Daoy (cell line): ENCODE data around the gene CTNNA1. TPM values are rescaled to one million over a fixed set of nuclear protein-coding genes. Genes with fewer than 3 reads are reported as not detected.
"Not testable (repeated sequence)": the region's sequence is repeated elsewhere in the genome, so short reads cannot be mapped to it uniquely, and the experiment has no call there.

Experiments used
- DNase-seq: peaks from one replicate; pipeline ENCODE4 v3.0.0-alpha.2; 2015; ENCODE audit warnings: low read depth
- total RNA-seq: library from RNA; depleted of rRNA; stranded (reverse); fragments of >200 nt; shearing (Covaris generic); gene quantifications from 2 replicates; pipeline ENCODE4 v1.2.3, GENCODE V29; 2014

The CTNNA1 gene
- total RNA-seq, 1 experiment from 2014 or later = 255 TPM

DNA sequence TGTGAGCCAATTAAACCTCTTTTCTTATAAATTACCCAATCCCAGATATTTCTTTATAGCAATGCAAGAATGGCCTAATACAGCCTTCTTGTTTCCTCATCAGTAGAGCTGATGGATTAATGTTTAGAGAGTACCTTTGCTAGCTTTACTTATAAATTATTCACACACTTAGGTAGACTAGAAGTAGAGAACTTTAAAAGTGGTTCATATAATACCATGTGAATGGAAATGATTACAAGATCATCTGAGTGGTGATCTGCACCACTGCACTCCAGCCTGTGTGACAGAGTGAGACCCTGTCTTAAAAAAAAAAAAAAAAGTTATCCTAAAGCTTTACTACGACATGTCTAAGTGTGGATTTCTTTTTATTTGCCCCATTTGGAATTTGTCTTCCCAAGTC is 145.1 kb downstream of the CTNNA1 start:
- no peak for DNase-seq

- DNase-seq = no peak
Measured at GRCh38 chr5:138898742-138899141, 145.5 kb downstream of the CTNNA1 start.

GRCh38 chr5:138900281-138900965 is 147.2 kb downstream of the CTNNA1 start:
- peak; percentile 81 for DNase-seq

DNA sequence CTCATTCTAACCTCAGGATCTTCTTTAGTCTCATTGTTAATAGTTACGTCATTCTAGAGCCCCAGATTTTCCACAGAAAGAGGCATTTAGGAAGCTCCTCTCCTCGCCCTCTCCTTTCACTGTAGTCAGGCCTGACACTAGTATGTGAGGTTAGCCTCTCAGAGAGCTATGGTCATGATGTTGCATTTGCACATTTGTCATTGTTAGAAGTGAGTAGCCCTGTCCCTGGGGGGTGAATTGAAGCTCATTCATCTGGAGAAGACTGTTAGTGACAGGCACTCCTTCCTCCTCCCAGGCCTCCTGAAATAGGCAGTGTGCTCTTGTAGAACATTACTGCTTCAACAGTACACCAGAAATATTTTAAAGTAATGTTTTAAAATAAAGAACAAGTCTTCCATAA is 148.5 kb downstream of the CTNNA1 start:
- DNase-seq = no peak

DNA sequence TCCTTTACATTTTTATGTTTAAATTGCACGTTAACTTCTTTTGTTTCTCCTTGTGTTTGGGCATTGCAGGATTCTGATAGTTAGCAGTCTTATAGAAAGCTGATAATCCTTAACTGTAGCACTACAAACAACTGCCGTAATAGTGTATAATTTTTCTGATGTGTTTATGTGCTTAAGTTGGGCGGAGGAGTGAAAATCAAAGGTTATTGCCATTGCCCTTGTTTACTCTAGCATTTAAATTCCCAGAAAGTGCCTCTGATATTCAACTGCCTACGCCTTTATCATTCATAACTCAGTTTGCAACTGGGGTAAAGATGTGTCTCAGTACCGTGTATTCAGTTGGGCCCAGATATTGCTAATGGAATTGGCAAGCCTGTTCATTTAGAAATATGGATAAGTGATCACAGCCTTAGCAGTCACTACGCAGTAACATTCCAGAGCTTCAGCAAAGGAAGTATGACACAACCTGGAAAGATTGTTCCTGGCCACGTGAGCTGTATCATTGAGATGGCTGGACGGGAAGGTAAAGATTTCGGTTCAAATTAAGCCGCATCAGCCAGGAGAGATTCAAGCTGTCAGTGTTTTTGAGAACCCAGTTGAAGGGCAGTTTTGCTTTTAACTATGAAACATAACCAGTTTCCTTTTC is 150.0 kb downstream of the CTNNA1 start:
- peak; percentile 26 for DNase-seq

DNA sequence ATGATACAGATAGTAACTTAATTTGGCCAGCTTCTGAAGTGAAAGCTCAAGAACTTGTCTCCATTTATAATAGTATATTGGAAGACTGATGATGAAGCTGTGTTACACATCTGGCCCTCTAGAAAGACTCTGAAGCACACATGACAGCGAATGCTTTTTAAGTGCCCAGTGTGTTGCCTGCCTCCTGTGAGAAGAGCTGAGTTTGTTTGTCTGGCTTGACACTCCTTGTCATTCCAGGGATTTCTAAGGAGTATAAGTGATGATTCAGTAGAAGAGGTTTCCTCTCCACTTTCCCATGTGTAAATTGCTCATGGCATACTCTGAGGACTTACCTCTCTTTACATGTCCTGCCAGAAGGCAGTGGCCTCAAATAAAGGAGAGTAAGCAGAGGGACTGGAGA is 152.3 kb downstream of the CTNNA1 start:
- peak; percentile 28 for DNase-seq

DNA sequence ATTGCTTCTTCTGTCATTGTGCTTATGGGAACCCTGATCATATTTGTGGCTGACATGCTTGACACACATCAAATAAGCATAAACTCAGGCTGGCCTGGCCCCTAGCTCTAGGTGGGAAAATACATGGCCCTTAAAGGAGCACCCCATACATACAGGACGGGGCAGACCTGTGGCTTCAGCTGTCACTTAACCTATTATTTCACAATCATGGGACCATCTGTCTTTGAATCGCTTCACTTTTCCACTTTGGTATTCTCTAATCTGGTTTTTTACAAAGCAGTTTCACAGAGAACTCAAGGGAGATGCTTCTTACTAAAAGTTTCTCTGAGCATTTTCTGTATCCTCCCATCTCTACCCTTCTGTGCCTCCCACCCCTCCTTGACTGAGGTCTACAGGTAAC is 156.5 kb downstream of the CTNNA1 start:
- DNase-seq = no peak

DNA sequence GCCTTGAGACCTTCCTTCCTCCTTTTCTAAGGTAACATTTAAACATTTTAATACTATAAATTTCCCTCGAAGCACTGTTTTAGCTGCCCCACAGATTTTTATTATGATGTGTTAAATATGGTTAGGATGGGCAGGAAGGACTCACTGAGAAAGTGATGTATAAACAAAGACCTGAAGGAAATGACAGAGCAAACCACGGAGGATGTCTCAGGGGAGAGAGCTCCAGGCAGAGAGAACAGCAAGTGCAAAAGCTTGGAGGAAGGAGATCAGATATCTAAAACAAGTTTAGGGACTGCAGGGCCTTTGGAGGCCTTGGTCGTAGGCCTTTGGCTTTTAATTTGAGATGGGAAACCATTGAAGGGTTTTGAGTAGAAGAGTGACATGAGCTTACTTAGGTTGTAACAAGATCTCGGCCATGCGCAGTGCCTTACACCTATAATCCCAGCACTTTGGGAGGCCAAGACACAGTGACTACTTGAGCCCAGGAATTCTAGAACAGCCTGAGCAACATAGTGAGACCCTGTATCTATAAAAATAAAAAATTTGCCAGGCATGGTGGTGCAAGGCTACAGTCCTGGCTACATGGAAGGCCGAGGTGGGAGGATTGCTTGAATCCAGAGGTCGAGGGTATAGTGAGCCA is 157.4 kb downstream of the CTNNA1 start:
- no peak for DNase-seq

- no peak for DNase-seq
Measured at GRCh38 chr5:138911441-138911840, 158.2 kb downstream of the CTNNA1 start.

- DNase-seq = no peak
Measured at GRCh38 chr5:138912093-138912492, 158.9 kb downstream of the CTNNA1 start.

DNA sequence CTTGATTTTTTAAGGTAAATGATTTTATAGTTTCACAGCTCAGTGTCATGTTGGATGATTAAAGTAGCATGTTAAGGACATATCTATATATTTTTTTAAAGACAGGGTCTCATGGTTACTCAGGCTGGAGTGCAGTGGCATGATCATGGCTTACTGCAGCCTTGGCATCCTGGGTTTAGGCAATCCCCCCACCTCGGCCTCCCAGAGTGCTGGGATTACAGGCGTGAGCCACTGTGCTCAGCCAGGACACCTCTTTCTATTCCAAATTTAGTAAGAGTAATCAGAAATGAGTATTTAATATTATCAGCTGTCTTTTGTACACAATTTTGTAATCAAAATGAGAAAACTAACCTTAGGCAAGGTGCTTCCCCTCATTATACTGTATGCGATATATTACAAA is 160.5 kb downstream of the CTNNA1 start:
- no peak for DNase-seq

- DNase-seq = no peak
Measured at GRCh38 chr5:138914338-138914737, 161.1 kb downstream of the CTNNA1 start.

GRCh38 chr5:138918686-138919085 is 165.5 kb downstream of the CTNNA1 start:
- DNase-seq = no peak

DNA sequence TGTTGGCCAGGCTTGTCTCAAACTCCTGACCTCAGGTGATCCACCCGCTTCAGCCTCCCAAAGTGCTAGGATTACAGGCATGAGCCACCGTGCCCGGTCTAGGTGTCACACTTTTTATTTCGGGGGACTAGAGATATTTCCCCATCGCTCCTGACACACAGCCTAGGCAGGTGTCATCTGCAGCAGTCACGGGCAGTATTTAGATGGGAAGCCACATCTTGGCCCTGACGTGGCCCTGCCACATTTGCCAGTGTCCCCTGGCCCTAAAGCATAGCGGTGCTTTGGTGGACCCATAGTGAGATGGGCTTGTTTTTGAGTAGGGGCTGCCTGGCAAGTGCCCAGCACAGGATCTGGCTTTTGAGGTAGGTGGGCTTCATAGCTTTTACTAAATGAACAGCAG is 167.0 kb downstream of the CTNNA1 start:
- DNase-seq = no peak

DNA sequence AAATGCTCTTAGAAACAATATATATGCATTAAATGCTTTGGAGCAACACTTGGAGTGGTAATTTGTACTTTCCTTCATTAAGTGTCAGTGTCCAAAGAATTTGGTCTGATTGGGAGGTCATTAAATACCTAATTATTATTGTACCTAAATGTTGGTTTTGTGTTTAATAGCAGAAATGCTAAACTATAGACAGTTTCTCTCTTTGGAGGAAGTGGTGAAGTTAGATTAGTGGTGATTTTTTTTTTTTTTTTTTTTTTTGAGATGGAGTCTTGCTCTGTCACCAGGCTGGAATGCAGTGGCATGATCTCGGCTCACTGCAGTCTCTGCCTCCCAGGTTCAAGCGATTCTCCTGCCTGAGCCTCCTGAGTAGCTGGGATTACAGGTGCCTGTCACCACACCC is 168.1 kb downstream of the CTNNA1 start:
- not testable (repeated sequence) for DNase-seq

GRCh38 chr5:138922494-138922893 is 169.3 kb downstream of the CTNNA1 start:
- DNase-seq = no peak

- DNase-seq = no peak
Measured at GRCh38 chr5:138925090-138925635, 171.9 kb downstream of the CTNNA1 start.

GRCh38 chr5:138926257-138926656 is 173.0 kb downstream of the CTNNA1 start:
- no peak for DNase-seq

- no peak for DNase-seq
Measured at GRCh38 chr5:138926688-138927448, 173.6 kb downstream of the CTNNA1 start.

DNA sequence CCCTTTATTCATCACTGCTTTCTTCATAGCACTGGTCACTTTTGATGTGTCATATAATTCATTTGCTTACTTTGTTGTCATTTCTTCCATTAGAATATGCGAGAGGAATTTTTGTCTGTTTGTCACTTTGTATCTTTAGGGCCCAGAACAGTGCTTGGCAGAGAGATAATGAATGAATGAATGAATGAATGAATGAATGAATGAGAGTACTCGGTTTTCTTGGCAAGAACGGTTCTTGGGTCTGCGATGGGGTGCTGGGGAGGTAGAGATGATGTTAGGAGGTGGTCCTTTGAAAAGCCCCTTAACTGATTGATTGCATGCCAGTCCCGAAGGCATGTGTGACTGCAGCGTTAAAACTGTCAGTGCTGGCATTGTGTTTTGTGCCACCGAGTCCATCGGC is 174.3 kb downstream of the CTNNA1 start:
- no peak for DNase-seq

DNA sequence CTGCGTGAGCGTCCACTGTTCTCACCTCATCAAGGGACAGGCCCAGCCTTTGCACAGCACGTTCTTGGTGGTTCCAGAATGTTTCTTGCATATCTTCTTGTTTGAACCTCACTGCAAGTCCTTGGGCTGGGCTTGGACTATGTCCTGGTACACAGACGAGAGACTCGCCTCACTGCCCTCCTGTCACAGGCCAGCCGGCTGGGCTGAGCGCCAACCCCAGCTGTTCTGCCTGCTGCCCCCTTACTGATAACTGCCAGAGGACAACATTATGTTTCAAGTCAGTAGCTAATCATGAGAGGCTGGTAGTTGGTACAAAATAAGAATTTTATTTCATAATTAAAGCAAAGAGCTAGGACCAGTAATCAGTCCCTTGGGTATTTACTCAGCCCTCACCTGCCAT is 174.8 kb downstream of the CTNNA1 start:
- no peak for DNase-seq

DNA sequence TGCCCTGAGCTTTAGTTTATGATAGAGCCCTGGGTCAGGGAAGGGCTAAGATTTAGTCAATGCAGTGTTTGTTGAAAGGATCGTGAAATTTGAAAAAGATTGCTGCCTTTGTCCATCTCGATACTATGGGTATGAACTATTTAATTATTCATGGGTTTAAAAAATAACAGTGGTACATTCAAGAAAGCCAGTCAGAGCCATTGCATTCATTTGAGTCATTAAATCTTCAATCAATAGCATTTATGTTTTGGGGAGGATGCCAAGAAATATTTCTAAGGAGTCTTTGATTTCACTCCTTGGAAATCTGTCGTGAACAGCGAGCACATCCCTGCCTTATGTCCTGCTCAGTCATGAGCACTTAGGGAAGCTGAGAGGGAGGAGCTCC is 176.3 kb downstream of the CTNNA1 start:
- DNase-seq = no peak
